ENCODE measurements around the gene SLC20A1. TPM values are rescaled to one million over a fixed set of nuclear protein-coding genes. Genes with fewer than 3 reads are reported as not detected.
A peak's percentile ranks its signal among the peaks of the same experiment; 100 is the strongest.

Gene SLC20A1
- total RNA-seq, 1 donor from 2014 or later = 114 TPM

DNA sequence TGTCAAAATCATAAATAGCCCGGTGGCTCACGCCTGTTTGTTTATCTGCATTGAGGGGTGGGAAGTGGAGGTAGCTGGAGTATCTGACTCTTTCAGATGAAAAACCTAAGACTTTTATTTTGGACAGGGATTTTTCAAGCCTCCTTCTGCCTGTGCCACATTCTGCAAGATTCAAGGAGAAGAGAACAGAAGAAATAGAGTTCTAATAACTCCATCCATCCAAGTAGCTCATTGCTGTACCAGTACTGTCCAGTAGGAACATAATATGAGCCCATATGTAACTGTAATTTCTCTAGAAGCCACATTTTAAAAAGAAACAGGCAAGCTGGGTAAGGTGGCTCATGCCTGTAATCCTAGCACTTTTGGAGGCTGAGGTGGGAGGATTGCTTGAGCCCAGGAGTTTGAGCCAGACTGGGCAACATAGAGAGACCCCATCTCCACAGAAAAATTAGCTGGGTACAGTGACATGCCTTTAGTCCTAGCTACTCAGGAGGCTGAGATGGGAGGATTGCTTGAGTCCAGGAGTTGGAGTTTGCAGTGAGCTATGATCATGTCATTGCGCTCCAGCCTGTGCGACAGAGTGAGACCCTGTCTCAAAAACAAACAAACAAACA, 39.6 kb downstream of the SLC20A1 start:
- no peak for DNase-seq (ENCODE audit: low read depth, low spot score)
- Mint-ChIP-seq H3K4me1 (no peaks in the 10 kb centered on the region), H3K4me3 (no peak overlapping the region), H3K27ac (ENCODE audit: unreplicated experiment) (no peak overlapping the region), H3K9me3 (no peaks in the 10 kb centered on the region), H3K36me3 (ENCODE audit: low read depth) (no peaks in the 10 kb centered on the region), H3K27me3 (ENCODE audit: low read depth) (no peaks in the 10 kb centered on the region)
- TF ChIP-seq, protein P1, sequence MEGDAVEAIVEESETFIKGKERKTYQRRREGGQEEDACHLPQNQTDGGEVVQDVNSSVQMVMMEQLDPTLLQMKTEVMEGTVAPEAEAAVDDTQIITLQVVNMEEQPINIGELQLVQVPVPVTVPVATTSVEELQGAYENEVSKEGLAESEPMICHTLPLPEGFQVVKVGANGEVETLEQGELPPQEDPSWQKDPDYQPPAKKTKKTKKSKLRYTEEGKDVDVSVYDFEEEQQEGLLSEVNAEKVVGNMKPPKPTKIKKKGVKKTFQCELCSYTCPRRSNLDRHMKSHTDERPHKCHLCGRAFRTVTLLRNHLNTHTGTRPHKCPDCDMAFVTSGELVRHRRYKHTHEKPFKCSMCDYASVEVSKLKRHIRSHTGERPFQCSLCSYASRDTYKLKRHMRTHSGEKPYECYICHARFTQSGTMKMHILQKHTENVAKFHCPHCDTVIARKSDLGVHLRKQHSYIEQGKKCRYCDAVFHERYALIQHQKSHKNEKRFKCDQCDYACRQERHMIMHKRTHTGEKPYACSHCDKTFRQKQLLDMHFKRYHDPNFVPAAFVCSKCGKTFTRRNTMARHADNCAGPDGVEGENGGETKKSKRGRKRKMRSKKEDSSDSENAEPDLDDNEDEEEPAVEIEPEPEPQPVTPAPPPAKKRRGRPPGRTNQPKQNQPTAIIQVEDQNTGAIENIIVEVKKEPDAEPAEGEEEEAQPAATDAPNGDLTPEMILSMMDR (conservative IDR thresholded peaks at IDR 0.05) = peak; percentile 38

DNA sequence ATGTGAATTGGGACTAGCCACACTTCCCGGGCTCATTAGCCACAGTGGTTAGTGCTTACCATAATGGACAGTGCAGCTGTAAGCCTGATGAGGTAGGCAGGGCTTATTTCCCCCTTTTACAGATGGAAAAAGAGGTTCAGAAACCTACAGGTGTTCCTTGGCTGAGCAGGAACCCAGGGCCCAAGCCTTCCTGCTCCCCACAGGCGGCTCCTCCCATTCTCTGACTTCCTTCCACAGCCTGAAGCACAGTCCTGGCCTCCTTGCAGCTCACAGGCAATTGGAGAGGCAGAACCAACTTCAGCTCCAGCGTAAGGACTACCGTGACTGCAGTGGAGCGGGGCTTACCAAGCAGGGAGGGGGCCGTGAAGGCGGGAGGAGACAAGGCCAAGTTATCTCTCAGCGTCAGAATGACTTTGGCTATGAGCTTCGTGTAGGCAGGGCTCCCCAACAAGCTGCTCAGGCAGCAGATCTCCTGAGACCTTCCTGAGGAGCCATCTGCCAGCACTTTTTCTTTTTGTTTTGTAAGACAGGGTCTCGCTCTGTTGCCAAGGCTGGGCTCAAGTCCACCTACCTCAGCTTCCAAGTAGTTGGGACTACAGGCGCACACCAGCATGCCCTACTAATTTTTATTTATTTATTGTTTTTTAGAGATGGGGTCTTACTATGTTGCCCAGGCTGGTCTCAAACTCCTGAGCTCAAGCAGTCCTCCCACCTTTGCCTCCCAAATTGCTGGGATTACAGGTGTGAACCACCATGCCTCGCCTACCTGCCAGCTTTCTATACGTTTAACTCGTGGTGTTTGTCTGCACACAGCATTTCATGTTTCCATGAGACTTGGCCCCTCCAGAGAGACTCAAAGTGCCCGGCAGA, 40.8 kb downstream of the SLC20A1 start:
- no peaks in the 10 kb centered on the region for H3K9me3 Mint-ChIP-seq
- no peaks in the 10 kb centered on the region for H3K36me3 Mint-ChIP-seq (ENCODE audit: low read depth)
- no peaks in the 10 kb centered on the region for H3K27me3 Mint-ChIP-seq (ENCODE audit: low read depth)
- DNase-seq (ENCODE audit: low read depth, low spot score) = no peak
- no peak overlapping the region for H3K27ac Mint-ChIP-seq (ENCODE audit: unreplicated experiment)
- no peaks in the 10 kb centered on the region for H3K4me1 Mint-ChIP-seq
- no peak overlapping the region for H3K4me3 Mint-ChIP-seq
- TF ChIP-seq, protein P1 (conservative IDR thresholded peaks at IDR 0.05) = no peak

DNA sequence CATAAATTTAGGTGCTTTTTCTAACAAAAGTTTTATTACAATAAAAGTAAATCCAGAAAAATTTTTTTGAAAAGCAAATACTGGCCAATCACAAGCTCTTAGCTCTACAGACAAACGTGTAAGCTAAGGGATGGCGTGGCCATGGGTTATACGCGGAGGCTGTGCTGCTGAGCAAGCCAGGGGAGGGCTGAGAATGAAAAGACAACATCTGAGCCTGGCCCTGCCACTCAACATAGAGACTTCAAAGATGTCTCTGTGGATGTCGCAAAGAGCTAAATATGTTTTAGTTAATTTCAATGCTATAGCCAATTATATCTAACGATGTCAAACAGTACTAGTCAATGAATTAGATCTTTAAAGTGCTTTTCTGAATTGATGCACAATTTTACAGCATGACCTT, 41.8 kb downstream of the SLC20A1 start:
- Mint-ChIP-seq H3K9me3 (no peaks in the 10 kb centered on the region), H3K27ac (ENCODE audit: unreplicated experiment) (no peak overlapping the region), H3K27me3 (ENCODE audit: low read depth) (no peaks in the 10 kb centered on the region), H3K36me3 (ENCODE audit: low read depth) (no peaks in the 10 kb centered on the region), H3K4me1 (peaks cover 3% of the 10 kb centered on the region), H3K4me3 (no peak overlapping the region)
- DNase-seq (ENCODE audit: low read depth, low spot score) = no peak
- TF ChIP-seq, protein P1 (conservative IDR thresholded peaks at IDR 0.05) = no peak

DNA sequence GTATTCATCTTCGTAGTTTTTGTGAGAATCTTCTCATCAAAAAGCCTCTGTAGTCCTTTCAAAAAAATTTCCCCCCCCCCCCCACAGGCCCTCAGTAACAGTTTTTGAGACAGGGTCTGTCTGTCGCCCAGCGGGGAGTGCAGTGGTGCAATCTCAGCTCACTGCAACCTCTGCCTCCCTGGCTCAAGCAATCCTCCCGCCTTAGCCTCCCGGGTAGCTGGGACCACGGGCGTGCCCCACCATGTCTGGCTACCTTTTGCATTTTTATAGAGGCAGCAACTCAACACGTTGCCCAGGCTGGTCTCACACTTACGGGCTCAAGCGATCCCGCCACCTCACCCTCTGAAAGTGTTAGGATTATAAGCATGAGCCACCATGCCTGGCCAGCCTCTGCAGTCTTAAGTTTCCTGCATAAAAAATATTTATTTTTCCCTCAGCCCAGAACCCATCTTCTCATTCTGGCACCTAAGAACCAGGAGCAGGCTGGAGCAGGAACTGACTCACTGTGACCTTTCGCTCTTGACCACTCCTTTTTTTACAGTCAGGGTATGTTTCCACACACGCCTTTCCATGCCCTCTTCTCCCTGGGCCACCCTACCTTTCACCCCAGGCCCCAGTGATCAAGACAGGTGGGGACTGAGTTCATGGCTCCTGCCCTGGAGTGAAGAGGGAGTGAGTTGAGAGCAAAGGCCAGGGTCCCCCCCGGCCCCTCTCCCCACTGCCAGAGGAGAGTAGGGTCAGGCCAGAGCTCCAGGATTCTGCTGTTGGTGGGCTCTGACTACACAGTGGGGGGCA, 42.5 kb downstream of the SLC20A1 start:
- Mint-ChIP-seq H3K27me3 (ENCODE audit: low read depth) (no peaks in the 10 kb centered on the region), H3K9me3 (no peaks in the 10 kb centered on the region), H3K36me3 (ENCODE audit: low read depth) (no peaks in the 10 kb centered on the region), H3K4me3 (no peak overlapping the region), H3K27ac (ENCODE audit: unreplicated experiment) (no peak overlapping the region), H3K4me1 (peaks cover 11% of the 10 kb centered on the region)
- DNase-seq (ENCODE audit: low read depth, low spot score) = no peak
- TF ChIP-seq, protein P1 (conservative IDR thresholded peaks at IDR 0.05) = no peak

DNA sequence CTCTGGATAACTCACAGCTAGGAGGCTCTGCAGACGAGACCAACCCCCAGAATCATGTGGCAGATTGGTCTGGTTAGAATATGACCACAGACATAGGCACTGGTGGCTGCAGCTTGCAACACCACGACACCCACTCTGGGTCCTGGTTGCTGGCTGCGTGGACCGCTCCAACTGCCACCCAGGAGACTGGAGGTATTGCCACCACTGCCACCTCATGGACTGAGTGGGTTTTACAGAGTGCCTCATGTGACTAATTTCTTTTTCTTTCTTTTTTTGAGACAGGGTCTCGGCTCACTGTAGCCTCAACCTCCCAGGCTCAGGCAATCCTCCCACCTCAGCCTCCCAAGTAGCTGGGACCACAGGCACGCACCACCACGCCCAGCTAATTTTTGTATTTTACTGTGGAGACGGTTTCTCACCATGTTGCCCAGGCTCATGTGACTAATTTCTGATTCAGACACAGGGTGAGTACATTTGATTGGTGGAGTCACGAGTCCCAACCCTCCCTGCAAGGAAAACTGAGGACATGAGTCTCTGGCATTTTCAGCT, 45.2 kb downstream of the SLC20A1 start:
- DNase-seq (ENCODE audit: low read depth, low spot score) = peak; percentile 22
- peaks cover 11% of the 10 kb centered on the region for H3K4me1 Mint-ChIP-seq
- no peaks in the 10 kb centered on the region for H3K9me3 Mint-ChIP-seq
- H3K27ac Mint-ChIP-seq (ENCODE audit: unreplicated experiment) = no peak overlapping the region
- H3K36me3 Mint-ChIP-seq (ENCODE audit: low read depth) = no peaks in the 10 kb centered on the region
- TF ChIP-seq, protein P1 (conservative IDR thresholded peaks at IDR 0.05) = peak; percentile 58
- H3K27me3 Mint-ChIP-seq (ENCODE audit: low read depth) = no peaks in the 10 kb centered on the region
- H3K4me3 Mint-ChIP-seq = no peak overlapping the region
